ENCODE data around the gene CACNA1D.

Gene CACNA1D

DNA sequence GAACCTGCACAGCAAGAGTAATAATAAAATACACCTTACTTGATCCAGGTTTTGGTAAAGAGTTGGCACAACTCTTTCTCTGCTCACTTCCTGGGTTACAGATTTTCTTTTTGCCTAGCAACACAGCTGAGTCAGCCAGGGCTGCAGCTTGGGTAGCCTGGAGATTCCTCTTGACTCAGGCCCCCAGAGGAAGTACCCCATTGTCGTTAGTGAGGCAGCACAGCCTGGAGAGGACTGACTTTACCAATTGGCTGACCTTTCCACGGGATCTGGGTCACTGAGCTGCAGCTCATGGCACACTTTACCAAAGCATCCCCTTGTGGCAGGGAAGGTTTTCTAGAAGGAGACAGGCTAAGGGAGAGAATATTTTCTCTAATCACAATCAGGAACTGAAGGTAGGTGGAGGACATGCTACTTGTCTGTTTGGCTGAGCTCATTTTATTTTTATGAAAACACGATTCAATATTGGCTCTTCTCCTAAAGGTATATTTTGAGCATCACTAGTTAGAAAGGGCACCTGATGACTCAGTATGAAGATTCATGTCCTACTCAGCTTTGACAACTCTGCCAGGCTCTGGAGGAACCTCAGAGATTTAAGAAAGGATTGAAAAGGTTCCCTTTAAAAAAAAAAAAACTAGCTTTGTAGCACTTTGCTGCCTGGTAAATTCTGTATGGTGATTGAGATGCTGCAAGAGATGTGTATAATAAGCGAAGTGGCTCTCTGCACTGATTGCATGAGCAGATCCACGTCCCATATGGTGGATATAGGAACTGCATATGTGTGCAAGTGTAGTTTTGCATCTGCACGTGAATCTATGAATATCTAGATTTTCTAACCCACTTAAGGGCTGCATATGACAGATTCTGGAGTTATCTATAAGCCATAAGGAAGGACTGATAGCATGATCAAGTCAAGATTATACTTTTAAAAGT is 227.0 kb downstream of the CACNA1D start:
- no peak for DNase-seq

DNA sequence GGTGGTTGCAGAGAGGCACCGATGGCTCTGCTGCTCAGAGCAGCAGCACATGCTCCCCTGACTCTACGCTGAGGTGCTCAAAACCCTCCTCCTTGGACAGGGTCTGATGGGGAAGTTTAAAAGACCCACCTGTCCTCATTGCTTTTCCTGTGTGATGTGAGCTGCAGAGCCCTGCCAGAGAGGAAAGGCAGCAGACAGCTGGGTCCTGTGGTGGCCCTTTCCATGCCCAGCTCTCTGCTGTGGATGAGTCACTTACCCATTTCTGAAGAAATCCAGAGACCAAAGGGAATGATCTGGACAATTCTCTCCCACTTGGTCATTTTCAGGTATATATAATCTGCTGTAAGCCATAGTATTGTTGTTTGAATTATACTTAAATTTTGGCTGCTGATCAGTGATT is 230.2 kb downstream of the CACNA1D start:
- no peak for DNase-seq

DNA sequence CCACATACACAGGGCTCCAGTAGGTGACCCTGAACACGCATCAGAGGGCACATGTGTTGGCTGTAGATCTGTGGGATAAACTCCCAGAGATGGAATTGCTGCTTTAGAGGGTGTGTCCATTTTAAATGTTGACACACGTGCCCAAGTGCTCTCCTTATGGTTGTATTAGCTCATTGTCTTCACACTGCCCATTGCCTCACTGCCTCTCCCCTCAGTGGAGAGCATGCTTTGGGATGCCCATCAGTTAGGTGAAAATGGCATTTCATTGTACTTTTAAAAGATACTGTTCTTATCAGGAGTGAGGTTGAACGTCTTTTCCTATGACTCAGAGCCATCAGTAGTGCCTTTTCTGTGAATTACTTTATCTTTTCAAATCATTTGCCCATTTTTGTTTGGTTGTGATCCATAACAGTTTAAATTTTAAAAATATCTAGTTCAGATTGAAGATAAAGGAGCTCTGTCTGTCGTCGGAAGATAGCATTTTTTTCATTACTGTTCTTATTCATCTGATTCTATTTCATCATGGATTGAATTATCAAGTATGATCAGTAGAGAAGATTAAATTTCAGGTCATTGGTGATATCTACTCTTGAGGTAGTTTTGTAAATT is 231.1 kb downstream of the CACNA1D start:
- DNase-seq: peak; percentile 26

DNA sequence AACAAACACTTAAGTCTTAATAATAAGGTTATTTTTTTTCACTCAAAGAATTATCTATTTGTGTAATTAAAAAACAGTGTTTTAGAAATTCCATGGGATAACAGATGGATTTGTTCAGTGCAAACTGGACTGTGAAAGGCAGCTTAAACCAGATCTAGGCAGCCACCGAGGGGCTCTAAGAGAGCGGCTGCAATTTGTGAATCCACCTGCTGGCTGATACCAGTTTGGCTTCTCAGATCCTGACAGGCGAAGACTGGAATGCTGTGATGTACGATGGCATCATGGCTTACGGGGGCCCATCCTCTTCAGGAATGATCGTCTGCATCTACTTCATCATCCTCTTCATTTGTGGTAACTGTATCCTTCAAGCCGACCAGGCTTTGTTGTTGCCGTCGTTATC is 232.2 kb downstream of the CACNA1D start:
- DNase-seq: no peak

DNA sequence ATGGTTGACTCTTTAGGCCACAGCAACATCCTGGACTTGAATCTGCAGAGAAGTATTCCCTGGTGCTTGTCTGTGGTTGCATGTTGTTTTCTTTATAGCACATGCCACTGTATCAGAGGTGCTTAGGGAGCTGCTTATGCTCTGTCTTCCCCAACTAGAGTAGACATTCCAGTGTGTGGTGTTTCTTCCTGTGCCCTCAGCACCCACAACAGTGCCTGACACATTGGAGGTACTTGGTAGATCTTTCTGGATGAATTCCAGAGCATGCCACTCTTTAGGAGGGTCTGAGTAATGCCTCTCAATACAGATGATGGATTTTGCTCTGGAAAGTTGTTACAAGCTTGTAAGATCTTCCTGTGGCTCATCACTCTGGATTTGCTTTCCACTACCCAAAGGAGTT is 234.2 kb downstream of the CACNA1D start:
- no peak for DNase-seq

DNA sequence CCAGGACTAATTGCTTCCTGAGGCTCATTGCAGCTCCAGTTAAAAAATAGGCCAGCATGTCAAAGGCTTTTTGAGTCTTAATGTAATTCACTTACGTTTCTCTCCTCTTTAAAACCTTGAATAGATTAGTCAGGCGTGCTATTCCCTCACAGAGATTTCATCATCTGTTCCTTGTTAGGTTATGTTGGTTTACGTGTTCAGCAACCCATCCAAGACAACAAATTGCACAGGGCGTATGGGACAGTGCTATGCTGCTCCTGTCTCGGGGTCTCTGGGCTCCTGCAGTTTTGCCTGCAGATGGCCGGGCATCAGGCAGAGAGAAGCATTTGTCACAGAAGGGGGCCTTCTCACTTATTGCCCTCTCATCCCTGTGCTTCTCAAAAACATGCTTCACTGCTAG is 234.7 kb downstream of the CACNA1D start:
- DNase-seq: no peak

DNA sequence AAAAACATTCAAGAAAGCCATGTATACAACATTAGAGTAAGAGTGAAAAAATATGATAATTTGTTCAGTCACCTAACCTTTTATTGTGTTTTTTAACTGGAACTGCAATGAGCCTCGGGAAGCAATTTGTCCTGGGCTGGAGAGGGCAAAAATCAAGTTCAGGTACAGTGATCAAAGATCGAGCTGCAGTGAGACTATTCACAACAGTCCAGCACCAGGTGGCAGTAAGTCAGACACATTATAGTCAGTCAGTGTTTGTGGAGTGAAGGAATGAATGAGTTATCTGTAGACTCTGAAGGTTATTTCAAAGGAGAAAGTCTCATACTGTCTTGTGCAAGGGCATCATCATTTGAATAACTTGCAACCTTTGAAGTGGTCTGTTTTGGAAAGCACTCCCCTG is 235.2 kb downstream of the CACNA1D start:
- DNase-seq: no peak

DNA sequence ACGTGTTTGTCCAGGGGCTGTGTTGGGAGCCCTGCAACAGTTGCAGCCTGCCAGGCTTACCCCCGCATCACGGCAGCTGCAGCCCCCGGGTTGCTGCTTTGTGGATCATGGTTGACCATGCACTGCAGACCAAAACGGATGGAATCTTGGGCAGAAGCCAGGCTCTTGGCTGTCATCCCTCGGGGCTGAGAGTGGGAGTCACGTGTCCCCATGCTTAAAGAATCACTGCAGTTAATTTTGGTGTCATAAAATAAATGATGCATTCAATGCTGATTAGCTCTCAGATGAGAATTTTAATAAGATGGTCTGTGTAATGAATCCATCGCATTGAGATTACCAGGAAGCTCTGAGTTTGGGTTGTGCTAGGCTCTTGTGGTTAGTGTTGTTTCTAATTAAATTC is 236.2 kb downstream of the CACNA1D start:
- DNase-seq: no peak

DNA sequence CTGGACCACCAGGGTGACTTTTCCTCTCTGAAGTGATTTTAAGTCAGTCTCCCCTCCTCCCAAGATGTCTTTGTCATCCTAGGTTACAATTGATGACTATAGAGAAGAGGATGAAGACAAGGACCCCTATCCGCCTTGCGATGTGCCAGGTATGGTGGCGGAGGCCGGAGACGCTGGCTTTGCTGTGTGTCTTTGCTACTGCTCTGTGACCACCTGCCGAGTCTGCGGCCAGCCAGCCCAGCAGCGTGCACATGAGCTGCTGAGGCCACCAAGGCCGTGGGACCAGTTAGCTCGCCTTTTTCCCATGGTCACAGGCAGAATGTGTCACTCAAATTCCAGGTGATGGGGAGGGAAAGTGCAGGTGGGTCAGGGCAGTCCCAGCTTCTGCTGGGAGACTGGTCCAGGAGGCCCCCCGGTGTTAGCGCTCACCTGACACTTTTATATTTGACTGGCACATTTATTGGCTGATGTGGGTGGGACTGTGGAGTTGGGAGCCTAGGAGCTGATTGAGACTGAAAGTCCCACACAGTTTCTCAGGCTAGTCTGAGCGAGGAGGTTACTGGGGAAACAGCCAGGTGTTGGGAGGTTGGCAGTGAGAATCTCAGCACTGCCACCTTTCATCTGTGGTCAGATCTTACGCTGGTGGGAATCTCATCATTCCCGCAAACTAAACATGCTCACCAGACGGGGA is 237.7 kb downstream of the CACNA1D start:
- DNase-seq: no peak

DNA sequence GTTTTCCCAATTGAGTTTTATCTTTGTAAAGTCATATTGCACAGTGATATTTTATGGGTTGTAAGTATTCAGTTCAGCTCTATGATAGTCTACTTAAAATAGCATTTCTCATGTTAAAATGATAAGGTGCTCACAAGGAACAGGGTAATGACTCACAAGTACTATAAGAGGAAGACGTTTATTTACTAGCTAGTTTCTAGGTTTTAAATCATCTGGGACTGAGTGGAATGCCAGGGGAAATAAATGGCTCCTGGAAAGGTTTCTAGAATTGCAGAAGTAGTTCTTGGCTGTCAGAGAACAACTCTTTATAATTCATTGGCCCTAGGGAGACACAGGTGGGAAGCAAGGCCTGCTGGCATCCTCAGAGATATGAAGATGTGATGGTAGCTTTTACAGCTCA is 239.0 kb downstream of the CACNA1D start:
- no peak for DNase-seq

DNA sequence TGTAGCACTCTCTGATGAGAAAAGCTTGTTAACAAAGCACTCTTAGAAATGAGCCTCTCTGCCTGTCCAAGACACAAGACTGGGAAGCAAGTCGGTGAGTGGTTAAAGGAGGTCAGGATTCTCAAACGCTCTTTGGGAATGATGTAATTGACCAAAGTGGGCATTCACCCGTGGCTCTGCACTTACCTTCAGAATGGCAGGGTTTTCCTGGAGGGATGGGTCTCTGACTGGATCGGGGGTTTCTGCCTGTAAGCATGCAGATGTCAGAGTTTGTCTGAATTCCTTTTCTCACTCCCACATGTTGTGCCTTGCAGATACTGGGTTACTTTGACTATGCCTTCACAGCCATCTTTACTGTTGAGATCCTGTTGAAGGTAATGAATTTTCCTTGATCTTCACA is 245.6 kb downstream of the CACNA1D start:
- no peak for DNase-seq

DNA sequence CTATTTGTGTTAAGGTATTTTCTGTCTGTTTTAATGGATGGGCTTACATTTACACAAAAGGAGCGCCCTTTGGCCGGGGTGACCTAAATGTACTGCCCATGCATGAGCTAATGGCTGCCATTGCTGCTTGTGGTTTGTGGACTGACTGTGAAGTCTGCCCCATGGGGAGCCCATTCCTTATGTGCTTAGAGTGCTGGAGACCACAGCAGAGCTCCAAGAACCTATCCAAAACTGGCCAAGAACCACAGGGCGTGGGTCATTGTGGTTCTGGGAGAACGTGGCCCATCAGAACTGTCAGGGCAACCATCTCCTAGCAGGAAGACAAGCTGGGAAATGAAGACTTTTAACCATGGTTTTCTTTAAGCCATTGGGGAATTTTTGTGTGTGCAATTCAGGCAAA is 246.5 kb downstream of the CACNA1D start:
- no peak for DNase-seq

DNA sequence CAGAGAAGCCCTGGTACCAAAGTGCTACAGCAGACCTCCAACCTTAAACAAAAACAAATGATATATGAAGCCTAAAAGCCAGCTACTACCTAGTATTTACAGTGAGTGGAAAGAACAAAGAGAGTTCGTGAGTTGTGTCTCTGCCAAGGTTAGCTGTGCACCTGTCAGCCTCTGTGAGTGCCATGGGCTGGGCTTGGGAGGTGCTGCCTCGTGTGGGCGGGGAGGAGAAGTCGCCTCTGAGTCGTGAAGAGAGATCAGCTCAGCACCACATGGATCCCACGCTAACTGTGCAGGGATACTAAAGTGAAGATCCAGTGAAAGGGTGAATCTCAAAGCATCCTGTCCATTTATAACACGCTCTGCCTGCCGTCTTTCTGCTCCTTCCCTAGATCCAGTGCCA is 249.9 kb downstream of the CACNA1D start:
- DNase-seq: no peak

DNA sequence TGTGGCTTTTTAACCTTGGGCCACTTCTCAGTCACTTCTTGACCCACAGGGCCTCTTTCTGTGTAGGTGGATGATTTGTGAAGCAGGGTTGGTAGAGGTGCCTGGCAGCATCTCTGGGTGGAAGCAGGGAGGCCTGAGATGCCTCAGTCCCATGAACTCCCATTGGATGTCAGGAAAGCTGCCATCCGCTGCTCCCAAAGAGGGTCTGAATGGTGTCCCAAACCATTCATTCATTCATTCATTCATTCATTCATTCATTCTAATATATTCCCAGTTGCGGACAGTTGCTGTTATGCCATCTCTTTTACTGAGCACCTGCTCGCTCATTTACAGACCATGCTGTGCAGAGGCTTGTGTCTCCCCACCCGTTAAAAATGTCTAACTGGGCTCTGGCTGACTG is 253.1 kb downstream of the CACNA1D start:
- no peak for DNase-seq

DNA sequence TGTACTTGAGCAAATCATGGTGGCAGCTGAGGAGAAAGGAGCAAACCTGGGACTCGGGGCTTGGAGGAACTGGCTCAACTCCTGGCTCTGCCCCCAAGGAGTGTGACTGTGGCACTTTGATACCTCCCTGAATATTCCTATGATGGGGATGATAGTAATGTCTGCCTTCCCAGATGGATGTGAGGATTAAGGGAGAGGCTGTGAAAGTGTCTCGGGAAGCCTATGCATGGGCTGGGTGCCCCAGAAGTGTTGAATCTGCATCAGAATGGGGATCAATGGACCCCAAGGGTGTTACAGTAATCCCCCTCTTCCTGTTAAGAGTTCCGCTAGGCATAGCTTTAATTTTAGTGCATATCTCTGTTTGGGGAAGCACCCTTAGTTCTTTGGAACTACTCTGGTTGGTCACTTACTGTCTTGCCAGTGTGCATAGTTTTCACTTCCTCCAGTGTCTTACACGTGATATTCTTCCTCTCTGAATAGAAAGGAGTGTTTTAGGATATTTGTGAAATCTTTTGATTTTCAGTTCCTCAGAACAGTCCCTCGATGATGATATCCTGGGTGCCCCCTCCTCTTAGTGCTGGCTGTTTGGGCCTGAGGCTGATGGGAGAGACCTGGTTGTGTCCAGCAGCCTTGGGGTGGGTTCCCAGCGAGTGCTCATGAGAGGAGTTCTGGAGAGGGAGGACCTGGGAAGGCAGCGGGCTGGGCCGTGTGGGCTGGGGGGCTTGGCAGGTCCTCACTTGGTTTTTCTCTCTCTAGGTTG is 254.3 kb downstream of the CACNA1D start:
- DNase-seq: no peak

DNA sequence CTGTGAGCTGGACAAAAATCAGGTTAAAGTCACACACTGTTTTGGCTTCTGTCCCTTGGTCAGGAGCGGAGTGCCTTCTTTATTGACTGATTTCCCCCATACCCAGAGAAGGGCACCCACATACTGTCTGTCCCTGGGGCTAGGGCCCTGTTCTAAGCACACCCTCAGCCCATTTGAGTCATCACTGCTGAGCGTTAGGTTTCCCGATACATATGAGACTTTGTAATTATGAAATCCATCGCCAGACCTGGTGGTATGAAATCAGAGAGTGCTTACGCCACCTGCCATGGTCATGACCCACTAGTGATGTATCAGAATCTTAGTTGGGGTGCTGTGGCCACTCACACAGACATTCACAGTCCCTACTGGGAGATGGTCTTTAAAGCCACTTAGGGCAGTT is 255.0 kb downstream of the CACNA1D start:
- DNase-seq: no peak

DNA sequence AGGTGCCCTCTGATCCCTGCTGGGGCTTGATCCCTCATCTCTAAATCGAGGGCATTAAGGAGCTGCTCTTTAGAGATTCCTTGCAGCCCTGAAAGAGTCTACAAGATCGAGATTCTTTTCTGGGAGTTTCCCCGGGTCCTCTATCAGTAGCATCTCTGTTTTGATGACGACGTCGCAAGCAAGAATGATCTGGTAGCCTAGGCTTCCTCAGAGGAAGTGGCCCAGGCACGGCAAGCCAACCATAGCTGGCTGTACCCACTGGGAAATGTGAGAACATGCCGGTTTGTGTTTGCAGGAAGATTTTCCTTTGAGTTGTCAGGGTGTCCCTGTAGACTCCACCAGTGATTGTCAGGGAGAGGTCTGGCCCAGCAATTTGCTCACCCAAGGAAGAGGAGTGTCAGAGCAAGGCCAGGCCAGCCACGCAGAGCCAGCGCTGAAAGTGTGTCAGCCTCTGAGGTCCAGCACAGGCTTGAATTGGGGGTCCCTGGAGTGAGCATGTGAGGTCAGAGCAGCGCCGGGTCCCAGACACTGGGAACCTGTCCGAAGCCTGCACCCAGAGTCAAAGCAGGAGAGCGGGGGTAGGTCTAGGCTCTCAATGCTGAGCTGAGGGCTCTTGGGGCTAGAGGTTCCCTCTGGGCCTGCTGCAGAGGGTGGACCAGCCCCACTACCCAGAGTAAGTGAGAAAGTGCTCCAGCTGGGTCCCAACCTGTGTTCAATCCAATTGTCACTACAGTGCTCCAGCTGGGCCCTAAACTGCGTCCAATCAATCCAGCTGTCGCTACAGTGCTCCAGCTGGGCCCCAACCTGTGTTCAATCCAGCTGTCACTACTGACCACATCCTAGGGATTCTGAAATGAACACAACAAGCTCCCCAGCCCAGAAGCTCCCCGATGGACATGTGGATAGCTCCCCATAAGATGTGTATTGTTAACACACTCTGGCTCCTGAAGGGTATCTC is 256.1 kb downstream of the CACNA1D start:
- DNase-seq: no peak

DNA sequence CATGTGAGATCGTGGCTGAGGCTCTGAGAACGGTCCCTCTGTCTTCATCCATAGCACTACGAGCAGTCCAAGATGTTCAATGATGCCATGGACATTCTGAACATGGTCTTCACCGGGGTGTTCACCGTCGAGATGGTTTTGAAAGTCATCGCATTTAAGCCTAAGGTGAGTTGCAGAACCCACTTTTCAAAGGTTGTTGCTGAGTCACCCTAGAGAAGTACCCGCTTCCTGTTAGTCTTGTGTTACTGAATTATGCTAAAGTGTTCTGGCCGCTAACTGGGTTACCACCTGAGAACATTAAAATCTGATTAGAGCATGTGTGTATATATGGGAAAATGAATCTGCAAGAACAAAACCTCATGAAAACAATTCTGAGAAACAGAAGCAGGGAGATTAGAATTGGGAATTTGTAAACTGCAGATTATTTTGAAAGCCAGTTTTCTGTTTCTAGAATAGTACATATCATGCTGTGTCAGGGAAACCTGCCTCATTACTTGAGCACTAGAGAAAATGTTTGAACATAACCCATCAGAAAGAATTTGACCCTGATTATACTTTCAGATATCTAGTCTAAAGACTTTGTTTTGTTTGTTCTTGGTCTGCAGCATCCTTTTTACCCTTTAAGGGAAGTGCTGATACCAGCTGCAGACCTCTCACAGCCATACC is 259.2 kb downstream of the CACNA1D start:
- DNase-seq: peak; percentile 39

DNA sequence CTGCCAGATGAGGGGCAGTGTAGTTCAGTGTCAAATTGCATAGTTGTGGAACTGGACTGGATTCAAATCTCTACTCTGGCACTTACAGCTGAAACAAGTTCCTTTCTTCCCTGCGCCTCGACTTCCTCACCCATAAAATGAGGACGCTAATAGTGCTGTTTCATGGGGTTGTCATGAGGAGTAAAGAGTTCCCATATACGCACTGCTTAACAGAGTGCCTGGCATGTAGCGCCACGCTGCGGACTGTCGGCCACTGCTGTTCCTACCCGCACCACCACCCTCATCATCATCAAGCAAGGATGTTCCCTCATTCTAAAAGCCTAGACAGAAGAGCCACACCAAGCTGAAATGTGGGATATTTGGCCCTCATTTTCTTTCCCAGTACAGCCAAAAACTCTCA is 259.9 kb downstream of the CACNA1D start:
- DNase-seq: no peak

DNA sequence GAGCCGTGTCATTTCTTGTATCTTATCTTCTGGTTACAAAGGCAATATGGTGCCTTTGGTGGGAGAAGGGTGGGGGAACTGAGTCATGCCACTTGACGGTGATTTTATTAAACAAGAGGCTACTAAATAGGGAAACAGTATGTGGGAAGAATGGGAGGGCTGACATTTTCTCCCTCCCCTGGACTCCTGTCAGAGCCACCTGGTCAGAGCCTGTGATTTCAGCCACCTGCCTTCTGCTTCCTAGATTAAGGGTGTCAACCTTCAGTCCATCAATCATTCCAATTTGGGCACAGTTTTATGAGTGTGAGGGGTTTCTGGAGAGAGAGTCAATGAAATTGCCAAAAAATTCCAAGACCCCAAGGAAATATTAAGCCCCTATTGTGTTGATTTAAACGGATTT is 264.4 kb downstream of the CACNA1D start:
- no peak for DNase-seq

DNA sequence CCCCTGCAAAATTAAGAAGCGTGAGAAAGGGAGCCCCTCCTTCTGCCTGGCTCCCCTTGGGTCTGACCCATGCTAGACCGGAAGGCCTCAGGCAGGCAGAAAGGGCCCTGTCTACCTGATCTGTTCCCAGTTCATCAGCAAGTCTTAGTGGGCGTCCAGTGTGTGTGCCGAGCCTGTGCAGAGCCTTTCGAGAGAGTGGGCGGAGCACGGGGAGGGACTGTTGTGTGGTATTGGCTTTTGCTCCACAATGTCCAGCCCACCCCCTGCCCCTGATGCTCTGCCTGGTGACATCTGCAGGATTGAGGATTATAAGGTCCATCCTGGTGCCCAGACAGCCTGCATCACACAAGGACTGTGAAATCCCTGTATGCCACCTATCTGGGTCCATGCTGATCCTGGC is 268.9 kb downstream of the CACNA1D start:
- no peak for DNase-seq
